HepG2 (cell line): Measurements from ENCODE around the gene SH3BP2. TPM values are rescaled to one million over a fixed set of nuclear protein-coding genes. Genes with fewer than 3 reads are reported as not detected.

ENCODE experiments used
- FOXK1 ChIP-seq: sonication (generic); formaldehyde crosslinking; IDR thresholded peaks from 2 replicates; pipeline ENCODE4 v1.4.0; 2020; ENCODE audit warnings: low read depth, missing genetic modification reagents, borderline replicate concordance
- MTA1 ChIP-seq: sonication (generic); formaldehyde crosslinking; IDR thresholded peaks from 2 replicates; pipeline ENCODE4 v1.4.0; 2020; ENCODE audit warnings: missing genetic modification reagents, mild to moderate bottlenecking, borderline replicate concordance
- SYNCRIP ChIP-seq: fragments of 200-400 bp; formaldehyde crosslinking; IDR thresholded peaks from 2 replicates; pipeline ENCODE4 v1.6.1; 2018; ENCODE audit warnings: mild to moderate bottlenecking, low read depth, low read length; ENCODE audit not compliant: insufficient read depth
- ZNF589 ChIP-seq: sonication (generic); formaldehyde crosslinking; conservative IDR thresholded peaks from 2 replicates; pipeline ENCODE4 v1.8.0; 2022; ENCODE audit warnings: mild to moderate bottlenecking, moderate library complexity, missing genetic modification reagents
- polyA plus RNA-seq, 8 experiments: library from polyadenylated mRNA; depleted of rRNA in 3 of 8; stranded (reverse) in 7 of 8; unstranded in 1 of 8; fragments of >200 nt; fragmentation: Illumina TruSeq in 4 of 8; extraction: Trizol in 4 of 8; gene quantifications; 2 replicates each; pipeline versions ENCODE4 v1.2.1 to v1.2.3, GENCODE V29; 2011 to 2016; ENCODE audit warnings: low read depth in 4 of 8, missing spikeins in 1 of 8, mixed read lengths in 1 of 8; ENCODE audit not compliant: insufficient read depth in 1 of 8
- total RNA-seq, 5 experiments: library from RNA; depleted of rRNA; stranded (reverse); fragments of >200 nt; fragmentation: Illumina TruSeq; extraction: Trizol; gene quantifications; 2 replicates each; pipeline ENCODE4 v1.2.3, GENCODE V29; 2016; ENCODE audit warnings: low read depth in 1 of 5
- TF ChIP-seq, protein P1 (sequence below): sonication (generic); formaldehyde crosslinking; IDR thresholded peaks from 2 replicates; pipeline ENCODE4 v1.5.1; 2020; ENCODE audit warnings: mild to moderate bottlenecking, missing genetic modification reagents
- TF ChIP-seq, protein P2 (sequence below): sonication (generic); formaldehyde crosslinking; IDR thresholded peaks from 2 replicates; pipeline ENCODE4 v1.5.1; 2020; ENCODE audit warnings: missing genetic modification reagents, mild to moderate bottlenecking, borderline replicate concordance
- TF ChIP-seq, protein P3 (sequence below): sonication (generic); formaldehyde crosslinking; IDR thresholded peaks from 2 replicates; pipeline ENCODE4 v1.8.1; 2023; ENCODE audit warnings: mild to moderate bottlenecking, inconsistent platforms, moderate library complexity, missing genetic modification reagents, borderline replicate concordance
- TF ChIP-seq, protein P4 (sequence below): sonication (generic); formaldehyde crosslinking; IDR thresholded peaks from 2 replicates; pipeline ENCODE4 v1.4.0; 2020; ENCODE audit warnings: missing genetic modification reagents
- TF ChIP-seq, protein P5 (sequence below), 2 experiments: fragments of 450-650 bp in 1 of 2; sonication (generic) in 1 of 2; formaldehyde crosslinking in 1 of 2; IDR thresholded peaks; 2 replicates each; pipeline versions ENCODE4 v1.6.1 to v1.8.0; 2016 to 2022; ENCODE audit warnings: antibody characterized with exemption in 1 of 2, mild to moderate bottlenecking in 1 of 2, missing genetic modification reagents in 1 of 2

SH3BP2 gene
- total and polyA plus RNA-seq, 2 of the 13 experiments (the other 11 are each of a cell fraction or from before 2014, with no cell fraction given) = 16.9 to 34.5 TPM

DNA sequence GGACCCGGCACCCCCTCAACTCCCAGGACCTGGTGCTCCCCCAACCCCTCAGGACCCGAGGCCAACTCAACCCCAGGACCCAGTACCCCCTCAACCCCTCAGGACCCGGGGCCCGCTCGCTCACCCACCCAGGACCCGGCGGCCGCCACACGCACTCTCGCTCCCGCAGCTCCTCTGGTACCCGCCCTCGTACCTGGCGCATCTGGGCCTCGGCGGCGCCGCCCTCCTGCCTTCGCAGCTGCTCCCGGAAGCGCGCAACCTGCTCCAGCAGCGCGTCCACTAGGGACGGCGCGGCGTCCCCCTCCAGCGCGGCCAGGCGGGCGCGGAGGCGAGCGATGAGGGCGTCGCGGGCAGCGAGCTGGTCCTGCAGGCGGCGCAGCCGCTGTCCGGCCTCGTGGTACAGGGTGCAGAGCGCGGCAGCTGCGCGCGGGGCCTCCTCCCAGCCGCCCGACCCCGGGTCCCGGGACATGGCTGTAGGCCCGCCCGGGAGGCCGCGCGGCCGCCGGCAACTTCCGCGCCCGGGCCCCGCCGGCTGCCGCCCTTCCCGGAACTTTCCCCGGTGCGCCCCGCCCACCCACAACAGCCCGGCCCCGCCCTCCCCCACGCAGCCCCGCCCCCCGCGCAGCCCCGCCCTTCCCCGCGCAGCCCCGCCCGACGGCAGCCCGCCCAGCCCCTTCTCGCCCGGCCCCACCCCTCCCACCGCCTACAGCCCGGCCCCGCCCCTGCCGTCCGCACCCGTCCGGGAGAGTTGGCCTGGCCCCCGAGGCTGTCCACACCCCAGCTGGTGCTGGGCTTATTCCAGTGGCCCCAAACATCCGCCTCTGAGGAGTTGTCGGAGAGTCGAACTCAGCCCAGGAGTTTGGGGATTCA lies 36.8 kb upstream of the SH3BP2 start, which contains the start of gene TNIP2 (continued):
- TF ChIP-seq, protein P1, sequence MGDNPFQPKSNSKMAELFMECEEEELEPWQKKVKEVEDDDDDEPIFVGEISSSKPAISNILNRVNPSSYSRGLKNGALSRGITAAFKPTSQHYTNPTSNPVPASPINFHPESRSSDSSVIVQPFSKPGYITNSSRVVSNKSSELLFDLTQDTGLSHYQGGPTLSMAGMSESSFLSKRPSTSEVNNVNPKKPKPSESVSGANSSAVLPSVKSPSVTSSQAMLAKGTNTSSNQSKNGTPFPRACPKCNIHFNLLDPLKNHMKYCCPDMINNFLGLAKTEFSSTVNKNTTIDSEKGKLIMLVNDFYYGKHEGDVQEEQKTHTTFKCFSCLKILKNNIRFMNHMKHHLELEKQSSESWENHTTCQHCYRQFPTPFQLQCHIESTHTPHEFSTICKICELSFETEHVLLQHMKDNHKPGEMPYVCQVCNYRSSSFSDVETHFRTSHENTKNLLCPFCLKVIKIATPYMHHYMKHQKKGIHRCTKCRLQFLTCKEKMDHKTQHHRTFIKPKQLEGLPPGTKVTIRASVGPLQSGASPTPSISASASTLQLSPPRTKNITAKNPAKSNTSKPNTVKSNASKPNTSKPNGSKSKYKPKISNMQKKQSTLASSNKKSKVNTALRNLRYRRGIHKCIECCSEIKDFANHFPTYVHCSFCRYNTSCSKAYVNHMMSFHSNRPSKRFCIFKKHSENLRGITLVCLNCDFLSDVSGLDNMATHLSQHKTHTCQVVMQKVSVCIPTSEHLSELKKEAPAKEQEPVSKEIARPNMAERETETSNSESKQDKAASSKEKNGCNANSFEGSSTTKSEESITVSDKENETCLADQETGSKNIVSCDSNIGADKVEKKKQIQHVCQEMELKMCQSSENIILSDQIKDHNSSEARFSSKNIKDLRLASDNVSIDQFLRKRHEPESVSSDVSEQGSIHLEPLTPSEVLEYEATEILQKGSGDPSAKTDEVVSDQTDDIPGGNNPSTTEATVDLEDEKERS (CRISPR knock-in tag) = no peak
- 0 out of 2 replicates have a peak, but pooled peaks have one; percentile 44 for TF ChIP-seq ZNF589
- TF ChIP-seq, protein P2, sequence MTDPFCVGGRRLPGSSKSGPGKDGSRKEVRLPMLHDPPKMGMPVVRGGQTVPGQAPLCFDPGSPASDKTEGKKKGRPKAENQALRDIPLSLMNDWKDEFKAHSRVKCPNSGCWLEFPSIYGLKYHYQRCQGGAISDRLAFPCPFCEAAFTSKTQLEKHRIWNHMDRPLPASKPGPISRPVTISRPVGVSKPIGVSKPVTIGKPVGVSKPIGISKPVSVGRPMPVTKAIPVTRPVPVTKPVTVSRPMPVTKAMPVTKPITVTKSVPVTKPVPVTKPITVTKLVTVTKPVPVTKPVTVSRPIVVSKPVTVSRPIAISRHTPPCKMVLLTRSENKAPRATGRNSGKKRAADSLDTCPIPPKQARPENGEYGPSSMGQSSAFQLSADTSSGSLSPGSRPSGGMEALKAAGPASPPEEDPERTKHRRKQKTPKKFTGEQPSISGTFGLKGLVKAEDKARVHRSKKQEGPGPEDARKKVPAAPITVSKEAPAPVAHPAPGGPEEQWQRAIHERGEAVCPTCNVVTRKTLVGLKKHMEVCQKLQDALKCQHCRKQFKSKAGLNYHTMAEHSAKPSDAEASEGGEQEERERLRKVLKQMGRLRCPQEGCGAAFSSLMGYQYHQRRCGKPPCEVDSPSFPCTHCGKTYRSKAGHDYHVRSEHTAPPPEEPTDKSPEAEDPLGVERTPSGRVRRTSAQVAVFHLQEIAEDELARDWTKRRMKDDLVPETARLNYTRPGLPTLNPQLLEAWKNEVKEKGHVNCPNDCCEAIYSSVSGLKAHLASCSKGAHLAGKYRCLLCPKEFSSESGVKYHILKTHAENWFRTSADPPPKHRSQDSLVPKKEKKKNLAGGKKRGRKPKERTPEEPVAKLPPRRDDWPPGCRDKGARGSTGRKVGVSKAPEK = no peak
- no peak for TF ChIP-seq SYNCRIP
- no peak for TF ChIP-seq MTA1
- TF ChIP-seq, protein P3, sequence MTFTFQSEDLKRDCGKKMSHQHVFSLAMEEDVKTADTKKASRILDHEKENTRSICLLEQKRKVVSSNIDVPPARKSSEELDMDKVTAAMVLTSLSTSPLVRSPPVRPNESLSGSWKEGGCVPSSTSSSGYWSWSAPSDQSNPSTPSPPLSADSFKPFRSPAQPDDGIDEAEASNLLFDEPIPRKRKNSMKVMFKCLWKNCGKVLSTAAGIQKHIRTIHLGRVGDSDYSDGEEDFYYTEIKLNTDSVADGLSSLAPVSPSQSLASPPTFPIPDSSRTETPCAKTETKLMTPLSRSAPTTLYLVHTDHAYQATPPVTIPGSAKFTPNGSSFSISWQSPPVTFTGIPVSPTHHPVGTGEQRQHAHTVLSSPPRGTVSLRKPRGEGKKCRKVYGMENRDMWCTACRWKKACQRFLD = no peak
- TF ChIP-seq, protein P4, sequence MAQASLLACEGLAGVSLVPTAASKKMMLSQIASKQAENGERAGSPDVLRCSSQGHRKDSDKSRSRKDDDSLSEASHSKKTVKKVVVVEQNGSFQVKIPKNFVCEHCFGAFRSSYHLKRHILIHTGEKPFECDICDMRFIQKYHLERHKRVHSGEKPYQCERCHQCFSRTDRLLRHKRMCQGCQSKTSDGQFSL (CRISPR knock-in tag) = no peak
- no peak for TF ChIP-seq FOXK1 (CRISPR knock-in tag)
- TF ChIP-seq, protein P5, sequence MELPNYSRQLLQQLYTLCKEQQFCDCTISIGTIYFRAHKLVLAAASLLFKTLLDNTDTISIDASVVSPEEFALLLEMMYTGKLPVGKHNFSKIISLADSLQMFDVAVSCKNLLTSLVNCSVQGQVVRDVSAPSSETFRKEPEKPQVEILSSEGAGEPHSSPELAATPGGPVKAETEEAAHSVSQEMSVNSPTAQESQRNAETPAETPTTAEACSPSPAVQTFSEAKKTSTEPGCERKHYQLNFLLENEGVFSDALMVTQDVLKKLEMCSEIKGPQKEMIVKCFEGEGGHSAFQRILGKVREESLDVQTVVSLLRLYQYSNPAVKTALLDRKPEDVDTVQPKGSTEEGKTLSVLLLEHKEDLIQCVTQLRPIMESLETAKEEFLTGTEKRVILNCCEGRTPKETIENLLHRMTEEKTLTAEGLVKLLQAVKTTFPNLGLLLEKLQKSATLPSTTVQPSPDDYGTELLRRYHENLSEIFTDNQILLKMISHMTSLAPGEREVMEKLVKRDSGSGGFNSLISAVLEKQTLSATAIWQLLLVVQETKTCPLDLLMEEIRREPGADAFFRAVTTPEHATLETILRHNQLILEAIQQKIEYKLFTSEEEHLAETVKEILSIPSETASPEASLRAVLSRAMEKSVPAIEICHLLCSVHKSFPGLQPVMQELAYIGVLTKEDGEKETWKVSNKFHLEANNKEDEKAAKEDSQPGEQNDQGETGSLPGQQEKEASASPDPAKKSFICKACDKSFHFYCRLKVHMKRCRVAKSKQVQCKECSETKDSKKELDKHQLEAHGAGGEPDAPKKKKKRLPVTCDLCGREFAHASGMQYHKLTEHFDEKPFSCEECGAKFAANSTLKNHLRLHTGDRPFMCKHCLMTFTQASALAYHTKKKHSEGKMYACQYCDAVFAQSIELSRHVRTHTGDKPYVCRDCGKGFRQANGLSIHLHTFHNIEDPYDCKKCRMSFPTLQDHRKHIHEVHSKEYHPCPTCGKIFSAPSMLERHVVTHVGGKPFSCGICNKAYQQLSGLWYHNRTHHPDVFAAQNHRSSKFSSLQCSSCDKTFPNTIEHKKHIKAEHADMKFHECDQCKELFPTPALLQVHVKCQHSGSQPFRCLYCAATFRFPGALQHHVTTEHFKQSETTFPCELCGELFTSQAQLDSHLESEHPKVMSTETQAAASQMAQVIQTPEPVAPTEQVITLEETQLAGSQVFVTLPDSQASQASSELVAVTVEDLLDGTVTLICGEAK (IDR thresholded peaks at IDR 0.05) = no peak
- TF ChIP-seq, protein P5 (CRISPR knock-in tag; IDR thresholded peaks at IDR 0.05) = no peak
